Transverse colon (tissue), 4 donors: ENCODE data around the gene BST2.

Experiments used
- CTCF ChIP-seq, 5 experiments: fragments of 200-600 bp in 3 of 5; fragments of 450-650 bp in 2 of 5; sonication (generic) in 3 of 5; IDR thresholded peaks; 1 replicate in 2 of 5; 2 replicates in 3 of 5; pipeline ENCODE4 v1.5.1; 2016 to 2017; ENCODE audit warnings: antibody characterized with exemption in 5 of 5, inconsistent platforms in 3 of 5, mild to moderate bottlenecking in 2 of 5, moderate library complexity in 1 of 5
- EP300 ChIP-seq: sonication (generic); formaldehyde crosslinking; IDR thresholded peaks from one replicate; pipeline ENCODE4 v1.6.1; 2017; ENCODE audit warnings: antibody characterized with exemption, low read depth
- POLR2A ChIP-seq: fragments of 450-650 bp; IDR thresholded peaks from one replicate; pipeline ENCODE4 v1.6.1; 2016; ENCODE audit warnings: antibody characterized with exemption, mild to moderate bottlenecking, moderate library complexity
- POLR2AphosphoS5 ChIP-seq, 3 donors: sonication (generic); formaldehyde crosslinking; IDR thresholded peaks; one replicate each; pipeline ENCODE4 v1.6.1; 2016; ENCODE audit warnings: antibody characterized with exemption in 3 of 3

- TF ChIP-seq CTCF (IDR thresholded peaks at IDR 0.05) (no peak), POLR2A (no peak), POLR2AphosphoS5 (IDR thresholded peaks at IDR 0.05) (no peak), EP300 (no peak)
Observed at GRCh38 chr19:17378271-17378670, 27.2 kb downstream of the BST2 start.
